GM12878 (cell line): Measurements from ENCODE around the gene CHRNE. TPM values are rescaled to one million over a fixed set of nuclear protein-coding genes. Genes with fewer than 3 reads are reported as not detected.

Experiments used
- CUX1 ChIP-seq: IDR thresholded peaks from 2 replicates; pipeline ENCODE4 v1.6.1; 2012; ENCODE audit warnings: improper control_type of control experiment, low read depth, low read length; ENCODE audit not compliant: insufficient replicate concordance
- E2F4 ChIP-seq: IDR thresholded peaks from 2 replicates; pipeline ENCODE4 v1.6.1; 2012; ENCODE audit warnings: low read depth, low read length, improper control_type of control experiment
- EP300 ChIP-seq, 2 experiments: fragments of 150-350 bp in 1 of 2; IDR thresholded peaks; 2 replicates each; pipeline ENCODE4 v1.6.1; 2011 to 2012; ENCODE audit warnings: low read depth in 2 of 2, low read length in 2 of 2, borderline replicate concordance in 1 of 2, improper control_type of control experiment in 1 of 2, inconsistent platforms in 1 of 2; ENCODE audit not compliant: control insufficient read depth in 1 of 2
- EZH2 ChIP-seq: IDR thresholded peaks from 2 replicates; pipeline ENCODE4 v1.6.1; 2012; ENCODE audit warnings: low read depth, mild to moderate bottlenecking, control low read depth, inconsistent platforms, low read length, borderline replicate concordance; ENCODE audit not compliant: control insufficient read depth
- HDAC6 ChIP-seq: fragments of 200-600 bp; sonication (generic); IDR thresholded peaks from one replicate; pipeline ENCODE4 v1.8.0; 2017; ENCODE audit warnings: antibody characterized with exemption; ENCODE audit not compliant: unreplicated experiment
- MXI1 ChIP-seq: fragments of 150-350 bp; IDR thresholded peaks from 2 replicates; pipeline ENCODE4 v1.6.1; 2011; ENCODE audit warnings: low read depth, mild to moderate bottlenecking, inconsistent platforms, low read length, improper control_type of control experiment
- MYB ChIP-seq: fragments of 150-350 bp; IDR thresholded peaks from 2 replicates; pipeline ENCODE4 v1.6.1; 2014; ENCODE audit warnings: mild to moderate bottlenecking, low read depth, low read length, borderline replicate concordance
- NFYA ChIP-seq: IDR thresholded peaks from 2 replicates; pipeline ENCODE4 v1.6.1; 2011; ENCODE audit warnings: low read depth, mild to moderate bottlenecking, low read length, improper control_type of control experiment, borderline replicate concordance
- NR2C1 ChIP-seq: fragments of 450-650 bp; IDR thresholded peaks from 2 replicates; pipeline ENCODE4 v1.6.1; 2017; ENCODE audit warnings: antibody characterized with exemption, mild to moderate bottlenecking, moderate library complexity
- POLR2A ChIP-seq: IDR thresholded peaks from 2 replicates; pipeline ENCODE4 v1.6.1; 2011; ENCODE audit warnings: low read depth, mild to moderate bottlenecking, low read length
- RELB ChIP-seq: fragments of 450-650 bp; IDR thresholded peaks from 2 replicates; pipeline ENCODE4 v1.6.1; 2017; ENCODE audit warnings: low read depth, mild to moderate bottlenecking, moderate library complexity
- REST ChIP-seq: IDR thresholded peaks from 2 replicates; pipeline ENCODE4 v1.6.1; 2012; ENCODE audit warnings: mild to moderate bottlenecking, low read depth, low read length
- SMAD1 ChIP-seq: fragments of 450-650 bp; IDR thresholded peaks from 2 replicates; pipeline ENCODE4 v1.6.1; 2018; ENCODE audit warnings: mild to moderate bottlenecking, low read depth; ENCODE audit not compliant: partially characterized antibody
- SMARCA5 ChIP-seq: fragments of 450-650 bp; IDR thresholded peaks from 2 replicates; pipeline ENCODE4 v1.6.1; 2017; ENCODE audit warnings: mild to moderate bottlenecking
- SMC3 ChIP-seq: IDR thresholded peaks from 2 replicates; pipeline ENCODE4 v1.6.1; 2011; ENCODE audit warnings: low read length, improper control_type of control experiment, borderline replicate concordance
- SP1 ChIP-seq: IDR thresholded peaks from one replicate; pipeline ENCODE4 v1.6.1; 2011; ENCODE audit warnings: low read depth, low read length
- TCF12 ChIP-seq: IDR thresholded peaks from 2 replicates; pipeline ENCODE4 v1.6.1; 2011; ENCODE audit warnings: low read depth, mild to moderate bottlenecking, low read length
- ZNF622 ChIP-seq: fragments of 450-650 bp; IDR thresholded peaks from 2 replicates; pipeline ENCODE4 v1.6.1; 2017; ENCODE audit warnings: mild to moderate bottlenecking, inconsistent platforms
- polyA plus RNA-seq, 11 experiments: library from polyadenylated mRNA; depleted of rRNA in 4 of 11; unstranded in 6 of 11; stranded (reverse) in 5 of 11; fragments of >200 nt; fragmentation: Nextera tagmentation in 4 of 11; fragmentation: Illumina TruSeq in 1 of 11; extraction: Ambion mirVana in 4 of 11; extraction: Trizol in 1 of 11; gene quantifications; 1 replicate in 1 of 11; 2 replicates in 10 of 11; pipeline versions ENCODE4 v1.2.1 to v1.2.3, GENCODE V29; 2011 to 2016; ENCODE audit warnings: inconsistent platforms in 2 of 11, missing spikeins in 2 of 11, low read depth in 1 of 11
- total RNA-seq, 4 experiments: library from RNA; depleted of rRNA in 3 of 4; stranded (reverse); fragments of >200 nt in 3 of 4; fragmentation: Illumina TruSeq in 1 of 4; extraction: Trizol in 1 of 4; gene quantifications; 2 replicates each; pipeline versions ENCODE4 v1.2.1 to v1.2.3, GENCODE V29; 2013 to 2021

Gene CHRNE
- total and polyA plus RNA-seq, 10 of the 15 experiments (the other 5 are each of a cell fraction or from before 2014, with no cell fraction given): 0.05 to 0.11 (median 0.08) TPM; not detected in 6

- 0 out of 2 replicates have a peak, but pooled peaks have one; percentile 39 for TF ChIP-seq REST
- TF ChIP-seq SP1: no peak
- TF ChIP-seq NR2C1: no peak
- TF ChIP-seq CUX1: no peak
- peak; percentile 62 for TF ChIP-seq POLR2A
- TF ChIP-seq NFYA: no peak
- no peak for TF ChIP-seq ZNF622
- no peak for TF ChIP-seq MXI1
- no peak for TF ChIP-seq RELB
- TF ChIP-seq MYB: no peak
- TF ChIP-seq EP300 (IDR thresholded peaks at IDR 0.05; ENCODE audit: borderline replicate concordance in 1 of 2, control insufficient read depth in 1 of 2, low read depth in 2 of 2, low read length in 2 of 2): no peak
- no peak for TF ChIP-seq SMAD1
- no peak for TF ChIP-seq TCF12
- TF ChIP-seq EZH2: no peak
- TF ChIP-seq SMC3: no peak
- TF ChIP-seq E2F4: no peak
- TF ChIP-seq SMARCA5: no peak
- TF ChIP-seq HDAC6: no peak
These were observed 31.5 kb upstream of the CHRNE start (continued) for GRCh38 chr17:4934173-4934979.
